ENCODE measurements around the gene QTRT2. TPM values are rescaled to one million over a fixed set of nuclear protein-coding genes. Genes with fewer than 3 reads are reported as not detected.

QTRT2 gene
- total and polyA plus RNA-seq, 9 of the 15 experiments (the other 6 are each of a cell fraction or from before 2014, with no cell fraction given), result 10.2 to 25.1 (median 17.3) TPM

GRCh38 chr3:114052216-114052615 is 4.3 kb upstream of the QTRT2 start:
- DNase-seq (ENCODE audit: extremely low read depth in 1 of 4, low spot score in 3 of 4) (no peak), FAIRE-seq (no peak), ATAC-seq (no peak)
- no peaks in the 10 kb centered on the region; a peak in 1 of 5 replicates for H3K4me1 ChIP-seq (replicated peaks in 1 of 2; ENCODE audit: control insufficient read depth in 2 of 2, insufficient read depth in 2 of 2, low read length in 2 of 2)
- peaks cover 7% of the 10 kb centered on the region for H3K79me2 ChIP-seq (ENCODE audit: control insufficient read depth, insufficient read depth, low read length)
- H3K36me3 ChIP-seq (ENCODE audit: control insufficient read depth, insufficient read depth, low read length), result no peaks in the 10 kb centered on the region
- H4K20me1 ChIP-seq (replicated peaks; ENCODE audit: control insufficient read depth, insufficient read depth, low read length), result no peaks in the 10 kb centered on the region
- H3K9me1 ChIP-seq (ENCODE audit: control insufficient read depth, insufficient read depth, low read length), result no peaks in the 10 kb centered on the region
- TF ChIP-seq ZNF212 (CRISPR knock-in tag; IDR thresholded peaks at IDR 0.05) (no peak), HMBOX1 (IDR thresholded peaks at IDR 0.05) (peak; percentile 34; the same call in 1 of the 2 replicates)
- WGBS (ENCODE audit: insufficient coverage, low coverage, missing lambda C conversion rate), result 10% methylated on average over 2 of the region's 2 CpGs
- no TSS peak for BruUV-seq (replicated peaks)
- ChIA-PET CTCF (ENCODE audit: low intra/inter-chr PET ratio) (no interaction called here), POLR2A (interaction anchor here (0.5 kb wide), 1 partner anchor 274 kb away, joined by 3 read pairs; no protein-coding TSS in a partner anchor)
- intact Hi-C loops (cut with micrococcal nuclease), result no loop called here
- in situ Hi-C loops (cut with MboI), result no loop called here
- no peak overlapping the region for H3K9ac ChIP-seq (ENCODE audit: insufficient read depth in 1 of 2, low read depth in 2 of 2, low read length in 2 of 2)
- no peak overlapping the region for H3K4me2 ChIP-seq (ENCODE audit: insufficient read depth, low read length)
- H2AFZ ChIP-seq (ENCODE audit: low read depth, low read length), result no peak overlapping the region
- H3K4me3 ChIP-seq, result no peak overlapping the region
- H3K9me3 ChIP-seq (replicated peaks; ENCODE audit: control insufficient read depth, insufficient read depth, low read depth, low read length), result no peaks in the 10 kb centered on the region
- H3K27ac ChIP-seq (ENCODE audit: extremely low read depth, low read depth, low read length), result no peak overlapping the region
- peaks cover 0 to 5% of the 10 kb centered on the region in 2 experiments; a peak in 1 of 5 replicates for H3K27me3 ChIP-seq (ENCODE audit: control insufficient read depth in 2 of 2, insufficient read depth in 2 of 2, low read length in 2 of 2)

- FAIRE-seq, result no peak
- peak; percentile 48 for ATAC-seq
- BruUV-seq (replicated peaks), result TSS peak; percentile 70
- Histone ChIP-seq H3K9me1 (ENCODE audit: control insufficient read depth, insufficient read depth, low read length) (no peaks in the 10 kb centered on the region), H3K27ac (ENCODE audit: extremely low read depth, low read depth, low read length) (peak overlapping the region; percentile 43; the same call in 1 of the 3 replicates), H2AFZ (ENCODE audit: low read depth, low read length) (peak overlapping the region; percentile 99), H3K4me1 (replicated peaks in 1 of 2; ENCODE audit: control insufficient read depth in 2 of 2, insufficient read depth in 2 of 2, low read length in 2 of 2) (no peaks in the 10 kb centered on the region; a peak in 2 of 5 replicates), H3K79me2 (ENCODE audit: control insufficient read depth, insufficient read depth, low read length) (peaks cover 34% of the 10 kb centered on the region), H3K4me2 (ENCODE audit: insufficient read depth, low read length) (peak overlapping the region; percentile 98), H3K27me3 (ENCODE audit: control insufficient read depth in 2 of 2, insufficient read depth in 2 of 2, low read length in 2 of 2) (no peaks in the 10 kb centered on the region), H3K36me3 (ENCODE audit: control insufficient read depth, insufficient read depth, low read length) (peaks cover 3% of the 10 kb centered on the region; the same call in 1 of the 3 replicates), H3K4me3 (peak overlapping the region; percentile 56), H3K9me3 (replicated peaks; ENCODE audit: control insufficient read depth, insufficient read depth, low read depth, low read length) (no peaks in the 10 kb centered on the region), H4K20me1 (replicated peaks; ENCODE audit: control insufficient read depth, insufficient read depth, low read length) (no peaks in the 10 kb centered on the region), H3K9ac (ENCODE audit: insufficient read depth in 1 of 2, low read depth in 2 of 2, low read length in 2 of 2) (peak overlapping the region; percentile 42 to 86; a peak in 3 of 4 replicates)
- DNase-seq (ENCODE audit: extremely low read depth in 1 of 4, low spot score in 3 of 4), result no peak
- ChIA-PET POLR2A (no interaction called here), CTCF (ENCODE audit: low intra/inter-chr PET ratio) (no interaction called here)
- intact Hi-C loops (cut with micrococcal nuclease) (no loop called here), in situ Hi-C loops (cut with MboI) (no loop called here)
- 0% methylated on average over 7 of the region's 8 CpGs for WGBS (ENCODE audit: insufficient coverage, low coverage, missing lambda C conversion rate)
- no peak for TF ChIP-seq ZNF280A (IDR thresholded peaks at IDR 0.05; ENCODE audit: low read depth, partially characterized antibody)
- TF ChIP-seq SP2 (IDR thresholded peaks at IDR 0.05; ENCODE audit: extremely low read depth, low read depth, low read length, poor library complexity, severe bottlenecking), result no peak
- TF ChIP-seq LCOR (CRISPR knock-in tag; IDR thresholded peaks at IDR 0.05), result no peak
- TF ChIP-seq ZNF77 (CRISPR knock-in tag; IDR thresholded peaks at IDR 0.05), result no peak
- no peak for TF ChIP-seq SOX6 (IDR thresholded peaks at IDR 0.05)
- peak; percentile 6; the same call in 1 of the 2 replicates for TF ChIP-seq L3MBTL2 (IDR thresholded peaks at IDR 0.05)
These were observed 442 bp downstream of the QTRT2 start for GRCh38 chr3:114057011-114057347.

Measured in K562 (cell line).